ENCODE data around the gene RELN. TPM values are rescaled to one million over a fixed set of nuclear protein-coding genes. Genes with fewer than 3 reads are reported as not detected.

Gene RELN
- polyA plus RNA-seq, 1 donor (not counting 4 experiments of a cell fraction or from before 2014, with no cell fraction given) = not detected

DNA sequence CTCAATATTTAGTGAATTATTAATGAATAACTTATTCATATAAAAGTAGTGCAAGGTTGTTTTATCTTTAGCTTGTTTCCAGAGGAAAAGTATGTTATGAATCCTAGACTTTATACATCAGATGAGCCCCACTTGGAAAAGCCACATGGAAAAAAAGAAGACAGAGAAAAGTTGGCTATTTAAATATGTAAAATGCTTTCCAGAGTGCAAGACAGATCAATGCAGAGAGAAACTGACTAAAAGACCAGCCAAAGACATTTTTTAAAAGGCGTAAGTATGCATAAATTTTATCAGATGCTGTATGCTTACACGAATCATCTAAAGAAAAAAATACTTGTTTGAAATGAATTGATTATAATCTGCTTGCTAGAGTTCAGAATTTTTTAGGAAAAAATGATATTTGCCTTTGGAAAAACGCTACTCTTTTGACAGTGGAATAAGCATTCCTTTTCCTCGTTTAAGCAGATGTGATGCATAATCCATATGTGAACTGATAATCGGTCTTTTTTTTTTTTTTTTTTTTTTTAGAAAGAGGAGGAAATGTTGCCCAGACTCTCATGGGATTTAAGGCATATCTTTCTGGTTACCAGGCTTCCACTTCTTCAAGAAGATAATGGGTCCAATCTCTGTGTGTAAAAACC is 70.7 kb downstream of the RELN start:
- TF ChIP-seq EZH2 (IDR thresholded peaks at IDR 0.05; ENCODE audit: low read length) = no peak
- no peak for TF ChIP-seq CTCF (optimal IDR thresholded peaks at IDR 0.05 in 1 of 3, IDR thresholded peaks at IDR 0.05 in 1 of 3, conservative IDR thresholded peaks at IDR 0.05 in 1 of 3; ENCODE audit: extremely low read depth in 1 of 3, insufficient read depth in 2 of 3, low read length in 3 of 3)
- no peak overlapping the region for H3K9ac ChIP-seq (ENCODE audit: control insufficient read depth, extremely low read depth, insufficient read depth, low read length)
- H4K20me1 ChIP-seq (ENCODE audit: control insufficient read depth, extremely low read depth, insufficient read depth, low read length) = no peaks in the 10 kb centered on the region
- dilution Hi-C loops (cut with MboI; ENCODE audit: extremely low pct_ligation_motif_present, low sequenced_read_pairs) = no loop called here
- H3K27ac ChIP-seq (ENCODE audit: control insufficient read depth, insufficient read depth, low read length) = no peak overlapping the region
- no peaks in the 10 kb centered on the region for H3K79me2 ChIP-seq (ENCODE audit: control insufficient read depth, insufficient read depth, low read length)
- no peaks in the 10 kb centered on the region for H3K9me1 ChIP-seq (ENCODE audit: control insufficient read depth, extremely low read depth, insufficient read depth, low read length)
- no peaks in the 10 kb centered on the region for H3K36me3 ChIP-seq (ENCODE audit: control insufficient read depth in 2 of 2, extremely low read depth in 1 of 2, insufficient read depth in 2 of 2, low read length in 2 of 2)
- H3K4me2 ChIP-seq (ENCODE audit: control insufficient read depth, extremely low read depth, insufficient read depth, low read depth, low read length) = no peak overlapping the region
- H3K4me3 ChIP-seq (ENCODE audit: control insufficient read depth in 2 of 3, extremely low read depth in 1 of 3, insufficient read depth in 2 of 3, low read depth in 1 of 3, low read length in 3 of 3) = no peak overlapping the region
- DNase-seq (ENCODE audit: low read depth, low spot score) (no peak), FAIRE-seq (no peak)
- no peaks in the 10 kb centered on the region for H3K9me3 ChIP-seq (ENCODE audit: control insufficient read depth, low read depth, low read length)
- no peaks in the 10 kb centered on the region for H3K4me1 ChIP-seq (ENCODE audit: control insufficient read depth, extremely low read depth, insufficient read depth, low read length)
- H3K27me3 ChIP-seq (ENCODE audit: control insufficient read depth, extremely low read depth, insufficient read depth, low read length) = no peaks in the 10 kb centered on the region
- no peak overlapping the region for H2AFZ ChIP-seq (ENCODE audit: control insufficient read depth, low read length)

DNA sequence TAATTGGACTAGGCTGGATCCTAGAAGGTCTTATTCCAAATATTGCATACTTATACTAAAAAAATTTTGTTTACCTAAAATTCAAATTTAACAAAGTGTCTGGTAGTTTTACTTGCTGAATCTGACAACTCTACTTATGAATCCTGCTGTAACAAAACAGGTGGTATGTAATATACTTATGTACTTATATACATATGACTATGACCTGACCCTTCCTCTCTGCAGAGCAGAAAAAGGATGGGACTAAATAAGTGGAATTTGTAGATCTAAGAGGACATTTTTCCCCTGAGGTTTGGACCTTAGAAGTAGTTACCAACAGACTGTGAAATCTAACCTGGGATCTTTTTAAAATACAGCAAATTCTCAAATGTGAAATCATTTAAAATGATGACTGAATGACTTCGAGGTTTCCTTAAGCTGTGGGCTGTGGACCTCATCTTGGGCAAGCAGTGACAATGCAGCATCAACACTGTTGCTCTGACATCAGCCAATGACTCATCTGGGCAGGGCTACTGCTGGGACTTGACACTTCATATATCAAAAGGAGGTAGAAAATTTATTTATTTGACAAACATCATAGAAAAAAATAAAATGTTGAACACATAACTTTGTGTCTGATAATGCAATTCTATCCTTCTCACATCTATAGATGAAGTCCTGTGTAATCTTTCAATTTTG is 73.6 kb downstream of the RELN start:
- H3K79me2 ChIP-seq (ENCODE audit: control insufficient read depth, insufficient read depth, low read length) = no peaks in the 10 kb centered on the region
- H3K27ac ChIP-seq (ENCODE audit: control insufficient read depth, insufficient read depth, low read length) = no peak overlapping the region
- FAIRE-seq (no peak), DNase-seq (ENCODE audit: low read depth, low spot score) (no peak)
- H3K4me2 ChIP-seq (ENCODE audit: control insufficient read depth, extremely low read depth, insufficient read depth, low read depth, low read length) = no peak overlapping the region
- no peaks in the 10 kb centered on the region for H3K36me3 ChIP-seq (ENCODE audit: control insufficient read depth in 2 of 2, extremely low read depth in 1 of 2, insufficient read depth in 2 of 2, low read length in 2 of 2)
- H2AFZ ChIP-seq (ENCODE audit: control insufficient read depth, low read length) = no peak overlapping the region
- H3K4me1 ChIP-seq (ENCODE audit: control insufficient read depth, extremely low read depth, insufficient read depth, low read length) = no peaks in the 10 kb centered on the region
- no peaks in the 10 kb centered on the region for H3K9me1 ChIP-seq (ENCODE audit: control insufficient read depth, extremely low read depth, insufficient read depth, low read length)
- no peaks in the 10 kb centered on the region for H3K9me3 ChIP-seq (ENCODE audit: control insufficient read depth, low read depth, low read length)
- H3K4me3 ChIP-seq (ENCODE audit: control insufficient read depth in 2 of 3, extremely low read depth in 1 of 3, insufficient read depth in 2 of 3, low read depth in 1 of 3, low read length in 3 of 3) = no peak overlapping the region
- no peaks in the 10 kb centered on the region for H3K27me3 ChIP-seq (ENCODE audit: control insufficient read depth, extremely low read depth, insufficient read depth, low read length)
- dilution Hi-C loops (cut with MboI; ENCODE audit: extremely low pct_ligation_motif_present, low sequenced_read_pairs) = no loop called here
- no peak overlapping the region for H3K9ac ChIP-seq (ENCODE audit: control insufficient read depth, extremely low read depth, insufficient read depth, low read length)
- H4K20me1 ChIP-seq (ENCODE audit: control insufficient read depth, extremely low read depth, insufficient read depth, low read length) = no peaks in the 10 kb centered on the region
- no peak for TF ChIP-seq CTCF (optimal IDR thresholded peaks at IDR 0.05 in 1 of 3, IDR thresholded peaks at IDR 0.05 in 1 of 3, conservative IDR thresholded peaks at IDR 0.05 in 1 of 3; ENCODE audit: extremely low read depth in 1 of 3, insufficient read depth in 2 of 3, low read length in 3 of 3)
- no peak for TF ChIP-seq EZH2 (IDR thresholded peaks at IDR 0.05; ENCODE audit: low read length)

Data from keratinocyte (primary cell).